ENCODE data around the gene ZNF823. TPM values are rescaled to one million over a fixed set of nuclear protein-coding genes. Genes with fewer than 3 reads are reported as not detected.

ZNF823 gene
- total RNA-seq, 1 experiment from 2014 or later: 7.4 TPM

GRCh38 chr19:11693505-11694499 lies 44.9 kb downstream of the ZNF823 start:
- CTCF ChIA-PET: interaction anchor here (1.1 kb wide), 1 partner anchor 104 kb away, joined by 7 read pairs; no protein-coding TSS in a partner anchor
- peak overlapping the region; percentile 85 for H3K4me2 ChIP-seq
- intact Hi-C loops (cut with micrococcal nuclease; ENCODE audit: unreplicated experiment): no loop called here
- H3K36me3 ChIP-seq (ENCODE audit: low read depth): no peaks in the 10 kb centered on the region
- TSS peak; percentile 84 for BruUV-seq (replicated peaks)
- no peak for TF ChIP-seq EZH2 (IDR thresholded peaks at IDR 0.05; ENCODE audit: low read depth)
- TF ChIP-seq CTCF (conservative IDR thresholded peaks at IDR 0.05): peak; percentile 46; the same call in 1 of the 2 replicates
- peaks cover 5% of the 10 kb centered on the region; the same call in 1 of the 2 replicates for H3K9me3 ChIP-seq (ENCODE audit: insufficient read depth, low read depth)
- H3K27ac ChIP-seq: no peak overlapping the region
- no peaks in the 10 kb centered on the region for H3K27me3 ChIP-seq (ENCODE audit: insufficient read depth, low read depth)
- no peaks in the 10 kb centered on the region for H4K20me1 ChIP-seq (ENCODE audit: insufficient read depth)
- peak overlapping the region; percentile 95 for H2AFZ ChIP-seq
- H3K4me3 ChIP-seq: peak overlapping the region; percentile 79
- H3K4me1 ChIP-seq (replicated peaks; ENCODE audit: insufficient read depth): 0 out of 2 replicates have a peak, but pooled peaks cover 9% of the 10 kb centered on the region
- no peaks in the 10 kb centered on the region for H3K79me2 ChIP-seq (ENCODE audit: low read depth)
- peaks cover 10% of the 10 kb centered on the region; the same call in 1 of the 2 replicates for H3F3A ChIP-seq (ENCODE audit: insufficient read depth, low read depth)
- DNase-seq: peak; percentile 28 to 86
- no peaks in the 10 kb centered on the region for H3K9me2 ChIP-seq (ENCODE audit: insufficient read depth)
- POLR2A ChIA-PET (ENCODE audit: unreplicated experiment): no interaction called here

GRCh38 chr19:11692127-11692790 lies 46.5 kb downstream of the ZNF823 start:
- ChIA-PET CTCF (no interaction called here), POLR2A (ENCODE audit: unreplicated experiment) (no interaction called here)
- Histone ChIP-seq H3K4me2 (no peak overlapping the region), H3K79me2 (ENCODE audit: low read depth) (no peaks in the 10 kb centered on the region), H3K36me3 (ENCODE audit: low read depth) (no peaks in the 10 kb centered on the region), H3K4me3 (no peak overlapping the region), H3K9me3 (ENCODE audit: insufficient read depth, low read depth) (peaks cover 15% of the 10 kb centered on the region), H3K27ac (no peak overlapping the region), H4K20me1 (ENCODE audit: insufficient read depth) (no peaks in the 10 kb centered on the region), H3K4me1 (replicated peaks; ENCODE audit: insufficient read depth) (0 out of 2 replicates have a peak, but pooled peaks cover 9% of the 10 kb centered on the region), H2AFZ (no peak overlapping the region), H3K9me2 (ENCODE audit: insufficient read depth) (no peaks in the 10 kb centered on the region), H3F3A (ENCODE audit: insufficient read depth, low read depth) (peaks cover 10% of the 10 kb centered on the region; the same call in 1 of the 2 replicates), H3K27me3 (ENCODE audit: insufficient read depth, low read depth) (no peaks in the 10 kb centered on the region)
- intact Hi-C loops (cut with micrococcal nuclease; ENCODE audit: unreplicated experiment): no loop called here
- no TSS peak for BruUV-seq (replicated peaks)
- DNase-seq: no peak
- TF ChIP-seq CTCF (conservative IDR thresholded peaks at IDR 0.05) (no peak), EZH2 (IDR thresholded peaks at IDR 0.05; ENCODE audit: low read depth) (no peak)
